Heart left ventricle (tissue), 13 donors: ENCODE results near the gene LRRC15.

Experiments
- POLR2A ChIP-seq, 2 donors: fragments of 450-650 bp; IDR thresholded peaks; one replicate each; pipeline ENCODE4 v1.6.1; 2017; ENCODE audit warnings: antibody characterized with exemption in 2 of 2, mild to moderate bottlenecking in 2 of 2, moderate library complexity in 2 of 2
- TF ChIP-seq, protein P1 (sequence below), 12 donors: fragments of 200-600 bp; sonication (generic) in 4 of 12; IDR thresholded peaks; one replicate each; pipeline versions ENCODE4 v1.5.0 to v1.8.0; 2018 to 2022; ENCODE audit warnings: antibody characterized with exemption in 12 of 12, mild to moderate bottlenecking in 5 of 12
- donor health status: ischemic (EF 13 %, LVEDD 7.1; RV severe dilation, severe dysfunction).
- donor health status: DM: no; HTN: yes; CAD: no.
- donor health status: DM: no; HTN: no; CAD: no.
- donor health status: ischemic (EF 25% LVEDD 6.9; RV normal size, moderate dysfunction).
- donor health status: ischemic (EF 25% LVEDD 5.7; RV mildly dilated, moderate dysfunction).
- donor health status: ischemic (EF 35%, LVEDD 5.7; RV mildly dilated, moderate dysfunction).
- donor health status: nonischemic (EF 11% LVEDD 7.7; RV severe dilation, severe dysfunction).
- donor health status: DM: yes; HTN: yes; CAD: no.
- donor health status: PGD.
- donor health status: ischemic (EF 29% LVEDD 5.4; RV normal size, mild dysfunction).
- donor health status: nonischemic (EF 23%, LVEDD 6.1; RV moderate dilation, normal function).

DNA sequence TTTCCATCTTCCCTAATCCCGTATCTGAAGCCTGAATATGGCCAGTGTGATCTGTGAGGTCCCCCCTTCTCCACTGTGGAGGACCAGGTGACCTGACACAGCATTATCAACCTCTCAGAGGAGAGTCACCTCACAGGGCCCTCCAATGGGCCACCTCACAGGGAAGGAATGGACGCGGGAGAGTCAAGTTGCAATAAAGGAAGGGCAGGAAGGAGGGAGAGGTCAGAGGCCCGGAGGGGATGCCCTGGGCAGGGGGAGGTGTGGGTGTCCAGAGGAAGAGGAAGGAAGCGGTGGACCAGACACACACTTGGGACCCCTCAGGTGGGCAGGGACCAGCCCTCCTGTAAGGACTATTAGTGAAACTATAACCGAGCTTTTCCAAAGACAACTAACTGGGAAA is 14.6 kb upstream of the LRRC15 start:
- TF ChIP-seq, protein P1, sequence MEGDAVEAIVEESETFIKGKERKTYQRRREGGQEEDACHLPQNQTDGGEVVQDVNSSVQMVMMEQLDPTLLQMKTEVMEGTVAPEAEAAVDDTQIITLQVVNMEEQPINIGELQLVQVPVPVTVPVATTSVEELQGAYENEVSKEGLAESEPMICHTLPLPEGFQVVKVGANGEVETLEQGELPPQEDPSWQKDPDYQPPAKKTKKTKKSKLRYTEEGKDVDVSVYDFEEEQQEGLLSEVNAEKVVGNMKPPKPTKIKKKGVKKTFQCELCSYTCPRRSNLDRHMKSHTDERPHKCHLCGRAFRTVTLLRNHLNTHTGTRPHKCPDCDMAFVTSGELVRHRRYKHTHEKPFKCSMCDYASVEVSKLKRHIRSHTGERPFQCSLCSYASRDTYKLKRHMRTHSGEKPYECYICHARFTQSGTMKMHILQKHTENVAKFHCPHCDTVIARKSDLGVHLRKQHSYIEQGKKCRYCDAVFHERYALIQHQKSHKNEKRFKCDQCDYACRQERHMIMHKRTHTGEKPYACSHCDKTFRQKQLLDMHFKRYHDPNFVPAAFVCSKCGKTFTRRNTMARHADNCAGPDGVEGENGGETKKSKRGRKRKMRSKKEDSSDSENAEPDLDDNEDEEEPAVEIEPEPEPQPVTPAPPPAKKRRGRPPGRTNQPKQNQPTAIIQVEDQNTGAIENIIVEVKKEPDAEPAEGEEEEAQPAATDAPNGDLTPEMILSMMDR (IDR thresholded peaks at IDR 0.05), result no peak
- TF ChIP-seq POLR2A (IDR thresholded peaks at IDR 0.05), result no peak
